ENCODE measurements around the gene FANCB. TPM values are rescaled to one million over a fixed set of nuclear protein-coding genes. Genes with fewer than 3 reads are reported as not detected.

FANCB gene
- total RNA-seq, 1 donor from 2014 or later: 3.4 TPM

- DNase-seq: no peak
- Mint-ChIP-seq H3K27me3 (ENCODE audit: unreplicated experiment) (no peaks in the 10 kb centered on the region), H3K9me3 (ENCODE audit: unreplicated experiment) (no peaks in the 10 kb centered on the region), H3K4me1 (ENCODE audit: low read depth, unreplicated experiment) (no peaks in the 10 kb centered on the region), H3K36me3 (ENCODE audit: unreplicated experiment) (no peaks in the 10 kb centered on the region), H3K4me3 (ENCODE audit: unreplicated experiment) (no peak overlapping the region), H3K27ac (ENCODE audit: unreplicated experiment) (no peak overlapping the region)
- TF ChIP-seq CTCF (IDR thresholded peaks at IDR 0.05; ENCODE audit: partially characterized antibody, unreplicated experiment): no peak
These were observed 2.8 kb upstream of the FANCB start for GRCh38 chrX:14875624-14876023.

- no peaks in the 10 kb centered on the region for H3K9me3 Mint-ChIP-seq (ENCODE audit: unreplicated experiment)
- H3K36me3 Mint-ChIP-seq (ENCODE audit: unreplicated experiment): no peaks in the 10 kb centered on the region
- H3K27me3 Mint-ChIP-seq (ENCODE audit: unreplicated experiment): no peaks in the 10 kb centered on the region
- no peaks in the 10 kb centered on the region for H3K4me1 Mint-ChIP-seq (ENCODE audit: low read depth, unreplicated experiment)
- TF ChIP-seq CTCF (IDR thresholded peaks at IDR 0.05; ENCODE audit: partially characterized antibody, unreplicated experiment): no peak
- H3K27ac Mint-ChIP-seq (ENCODE audit: unreplicated experiment): peak overlapping the region; percentile 64
- DNase-seq: no peak
- H3K4me3 Mint-ChIP-seq (ENCODE audit: unreplicated experiment): peak overlapping the region; percentile 83
These were observed 794 bp upstream of the FANCB start for GRCh38 chrX:14873676-14874049.

- no peak overlapping the region for H3K27ac Mint-ChIP-seq (ENCODE audit: unreplicated experiment)
- DNase-seq: peak; percentile 10
- peak overlapping the region; percentile 82 for H3K4me3 Mint-ChIP-seq (ENCODE audit: unreplicated experiment)
- H3K27me3 Mint-ChIP-seq (ENCODE audit: unreplicated experiment): no peaks in the 10 kb centered on the region
- no peaks in the 10 kb centered on the region for H3K4me1 Mint-ChIP-seq (ENCODE audit: low read depth, unreplicated experiment)
- H3K36me3 Mint-ChIP-seq (ENCODE audit: unreplicated experiment): no peaks in the 10 kb centered on the region
- no peak for TF ChIP-seq CTCF (IDR thresholded peaks at IDR 0.05; ENCODE audit: partially characterized antibody, unreplicated experiment)
- no peaks in the 10 kb centered on the region for H3K9me3 Mint-ChIP-seq (ENCODE audit: unreplicated experiment)
These were observed 514 bp downstream of the FANCB start for GRCh38 chrX:14872355-14872754.

GRCh38 chrX:14871767-14872166 lies 1.1 kb downstream of the FANCB start:
- Mint-ChIP-seq H3K9me3 (ENCODE audit: unreplicated experiment) (no peaks in the 10 kb centered on the region), H3K27me3 (ENCODE audit: unreplicated experiment) (no peaks in the 10 kb centered on the region)
- no peak for TF ChIP-seq CTCF (IDR thresholded peaks at IDR 0.05; ENCODE audit: partially characterized antibody, unreplicated experiment)

GRCh38 chrX:14865201-14865600 lies 7.7 kb downstream of the FANCB start:
- no peaks in the 10 kb centered on the region for H3K27me3 Mint-ChIP-seq (ENCODE audit: unreplicated experiment)
- H3K36me3 Mint-ChIP-seq (ENCODE audit: unreplicated experiment): no peaks in the 10 kb centered on the region
- H3K27ac Mint-ChIP-seq (ENCODE audit: unreplicated experiment): no peak overlapping the region
- no peaks in the 10 kb centered on the region for H3K9me3 Mint-ChIP-seq (ENCODE audit: unreplicated experiment)
- H3K4me3 Mint-ChIP-seq (ENCODE audit: unreplicated experiment): no peak overlapping the region
- no peaks in the 10 kb centered on the region for H3K4me1 Mint-ChIP-seq (ENCODE audit: low read depth, unreplicated experiment)
- no peak for DNase-seq
- no peak for TF ChIP-seq CTCF (IDR thresholded peaks at IDR 0.05; ENCODE audit: partially characterized antibody, unreplicated experiment)

More at GRCh38 chrX:14871767-14872166, 1.1 kb downstream of the FANCB start:
- no peaks in the 10 kb centered on the region for H3K4me1 Mint-ChIP-seq (ENCODE audit: low read depth, unreplicated experiment)
- no peak for DNase-seq
- H3K27ac Mint-ChIP-seq (ENCODE audit: unreplicated experiment): no peak overlapping the region
- no peak overlapping the region for H3K4me3 Mint-ChIP-seq (ENCODE audit: unreplicated experiment)
- H3K36me3 Mint-ChIP-seq (ENCODE audit: unreplicated experiment): no peaks in the 10 kb centered on the region
